ENCODE data around the gene VTI1A. TPM values are rescaled to one million over a fixed set of nuclear protein-coding genes. Genes with fewer than 3 reads are reported as not detected.
"Not testable (repeated sequence)": the region's sequence is repeated elsewhere in the genome, so short reads cannot be mapped to it uniquely, and the experiment has no call there.

VTI1A gene
- total RNA-seq, 1 experiment from 2014 or later, result 22.0 TPM

GRCh38 chr10:112498806-112499205 lies 51.8 kb downstream of the VTI1A start:
- no peak overlapping the region for H3K27ac ChIP-seq (ENCODE audit: insufficient read length, low read depth, low read length)
- H3K4me1 ChIP-seq (ENCODE audit: insufficient read depth, low read length), result no peaks in the 10 kb centered on the region
- H2BK20ac ChIP-seq (ENCODE audit: low read depth, low read length, poor library complexity, severe bottlenecking), result no peak overlapping the region
- no peak overlapping the region for H3T11ph ChIP-seq (ENCODE audit: low read length)
- no CpG with 5 or more reads among the region's 1 CpG for WGBS (ENCODE audit: extremely low coverage, insufficient read length, low lambda C conversion rate)
- H3K56ac ChIP-seq (ENCODE audit: insufficient read length, low read depth, low read length), result no peak overlapping the region
- H3K36me3 Mint-ChIP-seq (ENCODE audit: insufficient read depth in 1 of 3, low read depth in 3 of 3), result no peaks in the 10 kb centered on the region
- H3K27me3 ChIP-seq (ENCODE audit: insufficient read depth, low read length), result no peaks in the 10 kb centered on the region
- no peak overlapping the region for H3K14ac ChIP-seq (ENCODE audit: insufficient read depth, low read length)
- H4K91ac ChIP-seq (ENCODE audit: insufficient read length, low read depth, low read length), result no peak overlapping the region
- no peaks in the 10 kb centered on the region for H3K4me1 Mint-ChIP-seq
- H3K27me3 Mint-ChIP-seq (ENCODE audit: low read depth), result no peaks in the 10 kb centered on the region
- no peaks in the 10 kb centered on the region for H3K9me3 ChIP-seq (ENCODE audit: control insufficient read depth, low read depth, low read length)
- no peak overlapping the region for H3K18ac ChIP-seq (ENCODE audit: insufficient read length, low read depth, low read length)
- no peak overlapping the region for H3K27ac Mint-ChIP-seq
- DNase-seq, result no peak
- H2AFZ ChIP-seq (ENCODE audit: low read length), result no peak overlapping the region
- H2BK120ac ChIP-seq (ENCODE audit: low read depth, low read length, poor library complexity, severe bottlenecking), result no peak overlapping the region
- H2BK15ac ChIP-seq (ENCODE audit: low read depth, low read length), result no peak overlapping the region
- TF ChIP-seq CTCF (conservative IDR thresholded peaks at IDR 0.05), result no peak
- H2BK5ac ChIP-seq (ENCODE audit: insufficient read length, low read length), result no peak overlapping the region
- H2BK12ac ChIP-seq (ENCODE audit: insufficient read length, low read depth, low read length), result no peak overlapping the region
- H3K23ac ChIP-seq (ENCODE audit: insufficient read length, low read depth, low read length), result no peak overlapping the region
- H3K4me2 ChIP-seq (ENCODE audit: insufficient read depth, insufficient read length, low read length), result no peak overlapping the region
- no peaks in the 10 kb centered on the region for H4K20me1 ChIP-seq (ENCODE audit: control insufficient read depth, insufficient read depth, insufficient read length)
- H2AK5ac ChIP-seq (ENCODE audit: insufficient read length, low read length), result no peak overlapping the region
- H3K4me3 Mint-ChIP-seq, result no peak overlapping the region
- no peak overlapping the region for H4K5ac ChIP-seq (ENCODE audit: insufficient read length, low read depth, low read length)
- H4K8ac ChIP-seq (replicated peaks; ENCODE audit: insufficient read length, low read depth, low read length), result no peak overlapping the region
- no peaks in the 10 kb centered on the region for H3K9me3 Mint-ChIP-seq
- no peaks in the 10 kb centered on the region for H3K79me1 ChIP-seq (ENCODE audit: insufficient read depth, low read depth, low read length, poor library complexity, severe bottlenecking)
- no peak overlapping the region for H3K9ac ChIP-seq (ENCODE audit: extremely low read depth, insufficient read length, low read length)
- H3K79me2 ChIP-seq (ENCODE audit: insufficient read depth, low read length), result no peaks in the 10 kb centered on the region
- H3K23me2 ChIP-seq (ENCODE audit: insufficient read length, low read depth, low read length, poor library complexity, severe bottlenecking), result no peaks in the 10 kb centered on the region
- no peak overlapping the region for H3K4ac ChIP-seq (ENCODE audit: low read depth, low read length)

GRCh38 chr10:112499985-112500384 lies 53.0 kb downstream of the VTI1A start:
- not testable (repeated sequence) for DNase-seq; H2BK20ac ChIP-seq (ENCODE audit: low read depth, low read length, poor library complexity, severe bottlenecking); H3K36me3 Mint-ChIP-seq (ENCODE audit: insufficient read depth in 1 of 3, low read depth in 3 of 3); H3T11ph ChIP-seq (ENCODE audit: low read length); H2AFZ ChIP-seq (ENCODE audit: low read length); H3K23ac ChIP-seq (ENCODE audit: insufficient read length, low read depth, low read length); H3K4me2 ChIP-seq (ENCODE audit: insufficient read depth, insufficient read length, low read length); H4K20me1 ChIP-seq (ENCODE audit: control insufficient read depth, insufficient read depth, insufficient read length); H3K9me3 ChIP-seq (ENCODE audit: control insufficient read depth, low read depth, low read length); H3K23me2 ChIP-seq (ENCODE audit: insufficient read length, low read depth, low read length, poor library complexity, severe bottlenecking); H4K5ac ChIP-seq (ENCODE audit: insufficient read length, low read depth, low read length); H3K27ac Mint-ChIP-seq; H3K9me3 Mint-ChIP-seq; H2BK5ac ChIP-seq (ENCODE audit: insufficient read length, low read length); H3K79me1 ChIP-seq (ENCODE audit: insufficient read depth, low read depth, low read length, poor library complexity, severe bottlenecking); H4K8ac ChIP-seq (replicated peaks; ENCODE audit: insufficient read length, low read depth, low read length); H3K4ac ChIP-seq (ENCODE audit: low read depth, low read length); H3K79me2 ChIP-seq (ENCODE audit: insufficient read depth, low read length); H4K91ac ChIP-seq (ENCODE audit: insufficient read length, low read depth, low read length); H2BK15ac ChIP-seq (ENCODE audit: low read depth, low read length); H3K9ac ChIP-seq (ENCODE audit: extremely low read depth, insufficient read length, low read length); H3K27me3 Mint-ChIP-seq (ENCODE audit: low read depth); H2BK120ac ChIP-seq (ENCODE audit: low read depth, low read length, poor library complexity, severe bottlenecking); H3K56ac ChIP-seq (ENCODE audit: insufficient read length, low read depth, low read length); H2AK5ac ChIP-seq (ENCODE audit: insufficient read length, low read length); H3K27ac ChIP-seq (ENCODE audit: insufficient read length, low read depth, low read length); H3K14ac ChIP-seq (ENCODE audit: insufficient read depth, low read length); H3K18ac ChIP-seq (ENCODE audit: insufficient read length, low read depth, low read length); H3K4me3 Mint-ChIP-seq; H3K4me1 Mint-ChIP-seq; H2BK12ac ChIP-seq (ENCODE audit: insufficient read length, low read depth, low read length); H3K27me3 ChIP-seq (ENCODE audit: insufficient read depth, low read length); H3K4me1 ChIP-seq (ENCODE audit: insufficient read depth, low read length)
- no CpG with 5 or more reads among the region's 8 CpGs for WGBS (ENCODE audit: extremely low coverage, insufficient read length, low lambda C conversion rate)

Data from H9 (cell line).